Aorta (tissue), 5 donors: ENCODE measurements around the gene GAL3ST1. TPM values are rescaled to one million over a fixed set of nuclear protein-coding genes. Genes with fewer than 3 reads are reported as not detected.
A peak's percentile ranks its signal among the peaks of the same experiment; 100 is the strongest.
"Not testable (repeated sequence)": the region's sequence is repeated elsewhere in the genome, so short reads cannot be mapped to it uniquely, and the experiment has no call there.

ENCODE experiments used
- ATAC-seq: fragments of 200-7000 bp; cut with Tn5 transposase; one replicate; pipeline ENCODE4 v1.9.1; 2022; ENCODE audit warnings: moderate library complexity; ENCODE audit not compliant: low FRiP score
- DNase-seq, 2 donors: peaks; one replicate each; pipeline ENCODE4 v3.0.0-alpha.2; 2020
- H3K27ac ChIP-seq, 2 donors: one replicate each; pipeline ENCODE4 v1.5.1; 2013; ENCODE audit warnings: low read length in 2 of 2, mild to moderate bottlenecking in 2 of 2, moderate library complexity in 2 of 2, control low read depth in 1 of 2, inconsistent platforms in 1 of 2, low read depth in 1 of 2
- H3K27me3 ChIP-seq, 2 donors: one replicate each; pipeline ENCODE4 v1.6.1; 2013; ENCODE audit warnings: control low read depth in 1 of 2, low read length in 1 of 2, mild to moderate bottlenecking in 1 of 2, moderate library complexity in 1 of 2; ENCODE audit not compliant: insufficient read depth in 2 of 2, control insufficient read depth in 1 of 2
- H3K36me3 ChIP-seq, 2 donors: one replicate each; pipeline ENCODE4 v1.6.1; 2013; ENCODE audit warnings: control low read depth in 1 of 2, low read length in 1 of 2, mild to moderate bottlenecking in 1 of 2; ENCODE audit not compliant: insufficient read depth in 2 of 2, control insufficient read depth in 1 of 2
- H3K4me1 ChIP-seq, 2 donors: one replicate each; pipeline ENCODE4 v1.6.1; 2013; ENCODE audit warnings: low read length in 2 of 2, control low read depth in 1 of 2, mild to moderate bottlenecking in 1 of 2, moderate library complexity in 1 of 2; ENCODE audit not compliant: insufficient read depth in 2 of 2, control insufficient read depth in 1 of 2
- H3K4me3 ChIP-seq, 2 donors: one replicate each; pipeline ENCODE4 v1.5.1; 2013; ENCODE audit warnings: low read length in 2 of 2, control low read depth in 1 of 2, mild to moderate bottlenecking in 1 of 2
- H3K9me3 ChIP-seq: one replicate; pipeline ENCODE4 v1.6.1; 2013; ENCODE audit warnings: mild to moderate bottlenecking, low read length; ENCODE audit not compliant: control insufficient read depth
- WGBS, 2 donors: extraction: QIAGEN DNeasy Blood & Tissue Kit; methylation state at CpG; one replicate each; pipeline ENCODE4 v1.1.7; 2013; 5-methylcytosine and 5-hydroxymethylcytosine counted together
- intact Hi-C, 2 donors: fragments of 100-400 bp; cut with DNase I; formaldehyde crosslinking; loops; one replicate each; pipeline versions ENCODE4 v1.14.2 to v1.15.0; 2022
- polyA plus RNA-seq, 2 donors: library from polyadenylated mRNA; stranded (reverse); fragments of 200-250 nt; gene quantifications; one replicate each; pipeline ENCODE4 v1.2.3, GENCODE V29; 2013
- total RNA-seq, 2 donors: library from RNA; stranded (reverse); fragmentation: NEBNext Ultra II Directional; extraction: Animal tissue kit (Norgen Biotek cat#: 25700); gene quantifications; one replicate each; pipeline ENCODE4 v1.2.1, GENCODE V29; 2021
- donor health status: healthy with polysubstance abuse.
- donor health status: Bipolar disorder and iron deficiency.
- donor health status: DM: no; HTN: no; CAD: no.
- donor health status: DM: no; HTN: no; CAD: no.
- donor health status: DM: yes; HTN: yes; CAD: no.

GAL3ST1 gene
- total and polyA plus RNA-seq, 4 donors: 1.2 to 9.3 (median 2.6) TPM

- DNase-seq (no peak), ATAC-seq (no peak)
- Histone ChIP-seq H3K4me1 (no peaks in the 10 kb centered on the region), H3K27me3 (no peaks in the 10 kb centered on the region), H3K4me3 (no peak overlapping the region), H3K9me3 (no peaks in the 10 kb centered on the region), H3K27ac (no peak overlapping the region), H3K36me3 (no peaks in the 10 kb centered on the region)
- intact Hi-C loops: no loop called here
- WGBS, 2 donors: 55 to 65% methylated on average over 3 of the region's 3 CpGs
Observed at GRCh38 chr22:30602049-30602448, 27.6 kb upstream of the GAL3ST1 start.

DNA sequence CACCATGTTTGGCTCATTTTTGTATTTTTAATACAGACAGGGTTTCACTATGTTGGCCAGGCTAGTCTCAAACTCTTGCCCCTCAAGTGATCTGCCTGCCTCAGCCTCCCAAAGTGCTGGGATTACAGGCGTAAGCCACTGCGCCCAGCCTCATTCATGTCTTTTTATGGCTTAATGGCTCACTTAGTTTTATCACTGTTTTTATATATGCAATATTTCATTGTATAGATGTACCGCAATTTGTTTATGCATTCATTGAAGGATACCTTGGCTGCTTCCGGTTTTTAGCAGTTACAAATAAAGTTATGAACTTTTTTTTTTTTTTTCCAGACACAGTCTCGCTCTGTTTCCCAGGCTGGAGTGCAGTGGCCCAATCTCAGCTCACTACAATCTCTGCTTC lies 27.0 kb upstream of the GAL3ST1 start:
- no peaks in the 10 kb centered on the region for H3K4me1 ChIP-seq
- DNase-seq (no peak), ATAC-seq (no peak)
- WGBS, 2 donors: 82% methylated on average over 5 of the region's 5 CpGs
- no peaks in the 10 kb centered on the region for H3K36me3 ChIP-seq
- H3K9me3 ChIP-seq: no peaks in the 10 kb centered on the region
- no peaks in the 10 kb centered on the region for H3K27me3 ChIP-seq
- no peak overlapping the region for H3K27ac ChIP-seq
- no peak overlapping the region for H3K4me3 ChIP-seq
- intact Hi-C loops: no loop called here

- H3K27me3 ChIP-seq: no peaks in the 10 kb centered on the region
- no peak for ATAC-seq
- intact Hi-C loops: no loop called here
- DNase-seq: no peak
- H3K4me3 ChIP-seq: no peak overlapping the region
- H3K4me1 ChIP-seq: no peaks in the 10 kb centered on the region
- H3K9me3 ChIP-seq: no peaks in the 10 kb centered on the region
- no peak overlapping the region for H3K27ac ChIP-seq
- 64 to 68% methylated on average over 3 of the region's 3 CpGs for WGBS, 2 donors
- H3K36me3 ChIP-seq: no peaks in the 10 kb centered on the region
Observed at GRCh38 chr22:30600921-30601320, 26.5 kb upstream of the GAL3ST1 start.

DNA sequence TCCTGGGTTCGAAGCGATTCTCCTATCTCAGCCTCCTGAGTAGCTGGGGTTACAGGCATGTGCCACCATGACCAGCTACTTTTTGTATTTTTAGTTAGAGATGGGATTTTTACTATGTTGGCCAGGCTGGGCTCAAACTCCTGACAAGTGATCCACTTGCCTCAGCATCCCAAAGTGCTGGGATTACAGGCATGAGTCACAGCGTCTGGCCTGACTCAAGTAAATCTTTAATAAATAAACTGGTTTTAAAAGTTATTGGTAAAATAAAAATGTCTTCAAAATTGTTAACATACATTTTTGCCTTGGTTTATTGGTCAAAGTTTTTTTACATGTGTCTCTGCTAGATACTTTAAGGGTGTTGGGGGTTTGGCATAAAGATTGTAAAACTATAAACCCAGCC lies 24.5 kb upstream of the GAL3ST1 start:
- no peaks in the 10 kb centered on the region for H3K36me3 ChIP-seq
- H3K27ac ChIP-seq: no peak overlapping the region
- 79 to 82% methylated on average over 3 of the region's 3 CpGs for WGBS, 2 donors
- H3K4me3 ChIP-seq: no peak overlapping the region
- H3K27me3 ChIP-seq: no peaks in the 10 kb centered on the region
- DNase-seq (no peak), ATAC-seq (no peak)
- H3K4me1 ChIP-seq: no peaks in the 10 kb centered on the region
- intact Hi-C loops: no loop called here
- no peaks in the 10 kb centered on the region for H3K9me3 ChIP-seq

DNA sequence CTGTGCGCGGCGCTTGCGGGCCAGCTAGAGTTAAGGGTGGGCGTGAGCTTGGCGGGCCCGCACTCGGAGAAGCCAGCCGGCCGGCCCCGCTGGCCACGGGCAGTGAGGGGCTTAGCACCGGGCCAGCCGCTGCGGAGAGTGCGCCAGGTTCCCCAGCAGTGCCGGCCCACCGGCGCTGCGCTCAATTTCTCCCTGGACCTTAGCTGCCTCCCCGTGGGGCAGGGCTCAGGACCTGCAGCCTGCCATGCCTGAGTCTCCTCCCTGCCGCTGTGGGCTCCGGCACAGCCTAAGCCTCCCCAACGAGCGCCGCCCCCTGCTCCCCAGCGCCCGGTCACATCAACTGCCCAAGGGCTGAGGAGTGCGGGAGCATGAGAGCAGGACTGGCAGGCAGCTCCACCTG lies 22.4 kb upstream of the GAL3ST1 start:
- Histone ChIP-seq H3K9me3 (no peaks in the 10 kb centered on the region), H3K27ac (no peak overlapping the region), H3K27me3 (no peaks in the 10 kb centered on the region), H3K36me3 (no peaks in the 10 kb centered on the region), H3K4me1 (no peaks in the 10 kb centered on the region), H3K4me3 (no peak overlapping the region)
- WGBS, 2 donors: 92 to 93% methylated on average over 26 to 29 of the region's 29 CpGs
- intact Hi-C loops: no loop called here
- no peak for DNase-seq
- no peak for ATAC-seq

DNA sequence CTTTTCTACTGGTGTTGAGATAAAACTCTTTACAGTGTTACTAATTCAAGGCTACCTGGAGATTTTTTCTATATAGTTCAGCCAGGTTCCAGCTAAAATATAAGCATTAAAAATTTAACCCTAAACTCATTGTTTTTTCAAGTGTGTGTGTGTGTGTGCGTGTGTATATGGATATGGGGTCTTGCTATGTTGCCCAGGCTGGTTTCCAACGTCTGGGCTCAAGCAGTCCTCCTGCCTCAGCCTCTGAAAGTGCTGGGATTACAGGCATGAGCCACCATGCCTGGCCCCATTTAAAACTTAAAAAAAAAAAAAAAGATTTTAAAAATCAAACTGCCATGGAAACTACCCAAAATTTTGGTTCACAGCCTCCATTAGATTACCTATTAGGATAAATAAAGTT lies 21.7 kb upstream of the GAL3ST1 start:
- Histone ChIP-seq H3K36me3 (no peaks in the 10 kb centered on the region), H3K4me3 (no peak overlapping the region), H3K4me1 (no peaks in the 10 kb centered on the region), H3K27me3 (no peaks in the 10 kb centered on the region), H3K27ac (no peak overlapping the region), H3K9me3 (no peaks in the 10 kb centered on the region)
- DNase-seq (no peak), ATAC-seq (no peak)
- intact Hi-C loops: no loop called here
- 52 to 62% methylated on average over 2 of the region's 2 CpGs for WGBS, 2 donors

GRCh38 chr22:30592360-30592713 lies 17.9 kb upstream of the GAL3ST1 start:
- ATAC-seq, intact Hi-C loops, H3K4me3 ChIP-seq, H3K27ac ChIP-seq, H3K9me3 ChIP-seq, DNase-seq, H3K4me1 ChIP-seq, H3K27me3 ChIP-seq, H3K36me3 ChIP-seq: not testable (repeated sequence)
- WGBS, 2 donors: 31 to 34% methylated on average over 18 of the region's 18 CpGs

DNA sequence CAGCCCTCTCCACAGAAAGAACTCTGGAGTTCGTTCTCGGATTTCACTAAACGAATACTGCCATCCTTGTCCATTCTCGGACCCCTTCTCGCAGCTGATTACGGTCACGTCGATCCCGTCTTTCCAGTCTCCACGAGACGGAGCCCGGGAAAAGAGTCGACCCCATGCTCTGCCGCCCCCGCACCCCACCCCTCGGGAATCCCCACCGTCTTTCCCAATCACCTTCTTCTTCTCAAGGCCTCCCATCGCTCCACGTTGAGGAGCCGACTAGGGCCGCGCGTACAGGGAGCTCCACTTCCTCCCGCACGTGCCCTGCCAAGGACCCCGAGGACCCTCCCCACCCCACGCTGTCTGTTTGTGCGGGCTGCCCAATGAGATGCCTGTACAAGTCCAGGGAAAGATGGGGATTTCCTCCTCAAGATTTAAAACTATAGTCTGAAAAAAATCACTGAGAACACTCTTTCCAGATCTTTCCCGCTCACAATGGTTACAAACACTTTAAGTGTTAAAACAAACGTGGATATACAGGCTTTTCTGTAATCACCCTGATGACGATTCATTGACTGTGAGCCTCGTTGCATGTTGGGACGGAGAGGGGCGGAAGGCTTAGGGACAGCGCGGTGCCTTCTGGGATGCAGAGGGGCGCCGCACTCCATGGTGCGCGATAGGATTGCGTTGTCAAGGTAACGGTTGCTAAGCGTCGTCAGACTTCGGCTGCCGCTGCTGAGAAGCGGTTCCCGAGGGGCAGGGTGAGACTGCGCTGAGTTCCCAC lies 17.3 kb upstream of the GAL3ST1 start, which contains the start of gene PES1:
Gene PES1 (minus strand): TSS at position 323 of the 772 bp plus-strand sequence. CDS start 77 bp downstream, at position 246.
- ATAC-seq: peak; percentile 99
- intact Hi-C loops: no loop called here
- 0% methylated on average over 49 of the region's 49 CpGs for WGBS, 2 donors
- H3K27ac ChIP-seq: no peak within 1 kb of the TSS
- no peaks in the 10 kb centered on the region for H3K4me1 ChIP-seq
- H3K9me3 ChIP-seq: no peaks in the 10 kb centered on the region
- H3K36me3 ChIP-seq: peaks cover 0 to 7% of the 10 kb centered on the region in 2 donors
- H3K27me3 ChIP-seq: no peaks in the 10 kb centered on the region
- peak within 1 kb of the TSS; percentile 87 to 90 for H3K4me3 ChIP-seq
- peak; percentile 96 to 97 for DNase-seq

DNA sequence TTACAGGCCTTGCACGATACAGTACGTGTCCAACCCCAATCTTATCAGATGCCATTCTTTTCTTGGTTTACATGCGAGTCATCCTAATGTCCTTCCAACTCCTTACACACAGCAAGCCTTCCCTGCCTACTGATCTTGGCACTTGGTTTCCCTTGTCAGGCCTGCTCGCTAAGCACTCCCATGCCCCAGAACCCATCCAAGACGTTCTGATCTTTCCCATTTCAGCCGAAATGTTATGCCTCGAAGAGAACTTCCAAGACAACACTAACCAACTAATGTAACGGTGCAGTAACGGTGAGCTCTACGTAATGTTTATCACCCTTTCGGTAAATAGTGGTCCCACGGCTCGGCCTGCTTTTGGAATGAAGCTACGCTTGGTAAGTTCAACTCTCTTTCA lies 16.7 kb upstream of the GAL3ST1 start:
- no peak for ATAC-seq
- no peak for DNase-seq
- no peaks in the 10 kb centered on the region for H3K27me3 ChIP-seq
- 2 to 3% methylated on average over 14 of the region's 14 CpGs for WGBS, 2 donors
- no peaks in the 10 kb centered on the region for H3K4me1 ChIP-seq
- H3K36me3 ChIP-seq: peaks cover 0 to 9% of the 10 kb centered on the region in 2 donors
- intact Hi-C loops: no loop called here
- peak overlapping the region; percentile 87 to 90 for H3K4me3 ChIP-seq
- no peaks in the 10 kb centered on the region for H3K9me3 ChIP-seq
- no peak overlapping the region for H3K27ac ChIP-seq
